GM21381 (cell line): Measurements from ENCODE around the gene TREH.

Experiments used
- ATAC-seq: cut with Tn5 transposase; IDR thresholded peaks from one replicate; pipeline ENCODE4 v1.9.1; 2021; ENCODE audit warnings: mild to moderate bottlenecking, moderate library complexity; ENCODE audit not compliant: unreplicated experiment

TREH gene

DNA sequence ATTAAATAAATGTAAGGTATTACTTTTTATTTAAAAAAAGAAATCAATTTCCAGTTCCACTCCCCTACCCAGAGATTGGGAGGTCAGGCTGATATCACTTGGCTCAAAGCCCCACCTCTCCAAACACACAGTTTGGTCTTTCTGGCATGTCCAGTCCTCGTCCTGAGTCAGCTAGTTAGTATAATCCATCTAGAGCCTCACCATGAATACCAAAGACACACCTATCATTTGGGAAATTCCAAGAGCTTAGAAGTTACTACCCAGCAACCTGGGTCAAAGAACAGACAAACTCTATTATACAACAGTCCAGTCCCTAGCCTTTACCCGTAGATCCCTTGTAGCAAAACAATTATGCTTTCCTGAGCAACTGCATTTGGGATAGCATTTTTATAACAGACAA lies 9.4 kb downstream of the TREH start:
- ATAC-seq, result no peak

- ATAC-seq, result no peak
These were observed 13.1 kb downstream of the TREH start for GRCh38 chr11:118666371-118666770.

DNA sequence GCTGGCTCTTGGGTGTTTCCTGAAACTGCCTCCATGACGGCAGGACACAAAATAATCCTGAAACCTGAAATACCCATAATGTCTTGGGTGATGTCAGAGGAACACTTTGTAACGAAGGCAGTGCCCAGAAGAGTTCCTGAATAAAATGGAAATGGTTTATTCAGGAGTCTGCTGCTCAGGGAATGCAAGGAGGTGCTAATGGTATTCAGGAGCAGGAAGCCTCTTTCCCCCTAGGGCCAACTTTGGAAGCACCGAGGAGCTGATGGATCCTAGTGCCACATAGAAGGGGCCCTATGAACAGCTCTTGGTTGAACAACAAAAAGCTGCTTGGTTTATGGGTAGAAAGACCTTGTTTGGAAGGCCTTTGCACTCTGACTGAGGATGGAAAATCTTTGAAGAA lies 15.5 kb downstream of the TREH start:
- ATAC-seq, result no peak

DNA sequence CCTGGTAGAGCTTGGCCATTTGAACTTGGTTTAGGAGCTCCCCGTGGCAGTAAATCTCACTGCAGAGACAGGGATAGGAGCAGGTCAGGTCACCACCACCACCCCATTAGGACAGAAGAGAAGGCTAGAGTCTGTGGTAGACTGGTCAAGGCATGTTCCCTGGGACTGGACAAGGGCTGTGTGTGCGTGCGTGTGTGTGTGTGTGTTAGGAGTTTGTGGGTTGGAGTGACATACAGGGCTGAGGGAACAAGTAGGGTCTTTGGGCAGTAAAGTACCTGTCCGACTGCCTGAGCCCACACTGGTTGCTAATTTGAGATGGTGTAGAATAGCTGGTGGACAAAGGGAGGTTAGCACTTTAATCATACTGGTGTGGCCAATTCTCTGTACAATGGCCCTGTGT lies 16.1 kb downstream of the TREH start:
- no peak for ATAC-seq

- ATAC-seq, result no peak
These were observed 16.8 kb downstream of the TREH start for GRCh38 chr11:118662401-118663271.

DNA sequence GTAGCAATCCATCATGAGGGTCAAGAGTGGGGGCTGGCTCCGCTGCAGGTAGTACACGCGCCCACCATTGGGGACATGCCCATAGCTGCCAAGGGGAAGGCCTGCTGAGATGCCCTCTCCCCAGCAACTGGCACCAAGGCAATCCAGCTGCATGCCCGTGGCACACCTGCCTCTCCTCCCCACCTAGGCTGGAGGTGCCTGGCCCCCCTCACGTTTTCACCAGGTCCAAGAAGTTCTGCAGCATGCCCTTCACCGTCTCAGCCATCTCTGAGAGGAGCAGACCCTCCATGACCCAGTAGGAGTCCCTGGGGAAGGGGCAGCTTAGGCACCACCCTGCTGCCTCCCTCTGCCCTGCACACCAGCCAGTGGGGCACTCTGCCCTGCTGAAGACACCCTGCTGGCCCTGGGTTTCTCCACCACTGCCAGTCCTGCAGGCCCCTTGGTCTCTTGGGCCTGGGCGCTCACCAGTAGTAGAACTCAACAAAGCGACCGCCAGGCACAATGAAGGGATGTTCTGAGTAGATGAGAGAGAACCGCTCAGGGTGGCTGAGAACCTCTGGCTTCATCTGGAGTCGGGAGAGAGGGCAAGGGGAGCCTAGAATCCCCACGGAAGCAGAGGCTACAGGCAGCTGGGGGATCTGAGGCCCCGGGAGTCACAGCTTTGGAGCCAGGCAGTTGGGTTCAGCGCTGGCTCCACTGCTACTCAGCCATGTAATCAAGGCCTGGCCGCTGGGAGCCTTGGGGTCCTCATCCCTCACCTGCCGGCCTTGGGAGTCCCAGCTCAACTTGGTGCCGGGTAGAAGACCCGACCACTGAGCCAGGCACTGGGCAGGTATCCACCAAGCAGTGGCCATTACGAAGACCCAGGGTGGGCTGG lies 17.8 kb downstream of the TREH start:
- ATAC-seq, result no peak

DNA sequence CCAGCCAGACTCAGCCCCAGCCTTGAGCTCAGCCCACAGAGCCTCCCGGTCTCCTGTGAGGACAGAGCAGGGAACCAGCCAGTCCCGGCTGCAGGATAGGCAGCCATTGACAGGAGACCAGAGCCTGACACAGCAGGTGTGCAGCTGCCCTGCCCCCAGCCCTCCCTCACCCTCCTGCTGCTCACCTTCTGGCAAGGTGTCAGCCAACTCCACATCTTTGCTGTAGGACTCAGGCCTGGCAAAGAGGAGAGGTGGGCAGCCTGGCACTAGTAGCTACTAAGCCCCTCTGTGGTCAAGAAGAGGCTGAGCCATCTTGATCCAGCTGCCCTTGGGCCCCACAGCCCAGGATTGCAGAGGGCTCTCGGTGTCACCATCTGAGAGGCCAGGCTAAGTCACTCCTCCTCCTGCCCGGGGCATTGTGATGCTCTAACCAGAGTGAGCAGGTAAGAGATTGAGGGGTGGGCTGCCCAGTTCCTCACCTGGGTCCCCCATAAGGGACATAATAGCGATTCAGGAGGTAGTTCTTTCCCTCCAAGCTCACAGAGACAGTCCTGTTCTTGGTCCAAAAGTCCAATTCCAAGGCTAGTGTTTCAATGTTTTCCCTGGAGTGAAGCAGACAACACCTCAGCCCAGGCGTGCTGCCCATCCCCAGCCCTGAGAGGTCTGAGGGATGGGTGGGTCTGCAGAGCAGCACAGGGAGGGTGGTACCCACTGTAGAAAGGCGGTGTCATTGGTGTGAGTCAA lies 18.6 kb downstream of the TREH start:
- no peak for ATAC-seq

DNA sequence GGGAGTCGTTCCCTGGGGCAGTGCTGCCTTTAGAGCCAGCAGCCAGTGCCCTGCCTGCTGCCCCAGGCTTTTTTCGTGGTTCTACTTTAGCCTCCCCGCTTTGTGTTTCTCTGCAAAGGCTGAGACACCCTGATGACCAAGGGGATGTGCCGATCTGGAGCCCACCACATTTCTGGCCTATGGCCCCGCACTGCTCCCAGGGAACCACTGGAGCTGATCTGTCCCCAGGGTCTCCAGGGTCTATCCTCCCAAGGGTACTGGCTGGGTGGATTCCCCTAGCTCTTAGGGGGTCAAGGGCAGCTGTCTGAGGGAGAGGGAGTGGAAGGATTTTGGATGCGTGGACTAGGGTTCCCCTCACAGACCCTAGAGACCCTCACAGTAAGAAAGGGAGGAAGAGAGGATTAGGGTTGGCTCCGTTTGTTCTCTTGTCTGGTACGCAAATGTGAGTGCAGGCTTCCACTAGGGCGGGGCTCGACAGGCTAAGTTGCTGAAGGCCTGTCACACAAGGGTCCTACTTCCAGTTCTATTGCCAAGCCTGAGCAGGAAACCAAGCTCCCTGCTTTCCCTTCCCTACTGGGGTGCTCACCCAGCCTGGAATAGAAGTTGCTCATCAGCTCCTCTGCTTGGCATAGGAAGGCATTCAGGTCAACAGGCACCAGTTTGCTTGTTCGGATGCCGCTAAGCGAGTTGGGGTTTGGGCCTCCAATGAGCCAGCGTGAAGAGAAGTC lies 19.3 kb downstream of the TREH start:
- ATAC-seq, result no peak

- peak; percentile 72 for ATAC-seq
These were observed 20.0 kb downstream of the TREH start for GRCh38 chr11:118659314-118659952.

DNA sequence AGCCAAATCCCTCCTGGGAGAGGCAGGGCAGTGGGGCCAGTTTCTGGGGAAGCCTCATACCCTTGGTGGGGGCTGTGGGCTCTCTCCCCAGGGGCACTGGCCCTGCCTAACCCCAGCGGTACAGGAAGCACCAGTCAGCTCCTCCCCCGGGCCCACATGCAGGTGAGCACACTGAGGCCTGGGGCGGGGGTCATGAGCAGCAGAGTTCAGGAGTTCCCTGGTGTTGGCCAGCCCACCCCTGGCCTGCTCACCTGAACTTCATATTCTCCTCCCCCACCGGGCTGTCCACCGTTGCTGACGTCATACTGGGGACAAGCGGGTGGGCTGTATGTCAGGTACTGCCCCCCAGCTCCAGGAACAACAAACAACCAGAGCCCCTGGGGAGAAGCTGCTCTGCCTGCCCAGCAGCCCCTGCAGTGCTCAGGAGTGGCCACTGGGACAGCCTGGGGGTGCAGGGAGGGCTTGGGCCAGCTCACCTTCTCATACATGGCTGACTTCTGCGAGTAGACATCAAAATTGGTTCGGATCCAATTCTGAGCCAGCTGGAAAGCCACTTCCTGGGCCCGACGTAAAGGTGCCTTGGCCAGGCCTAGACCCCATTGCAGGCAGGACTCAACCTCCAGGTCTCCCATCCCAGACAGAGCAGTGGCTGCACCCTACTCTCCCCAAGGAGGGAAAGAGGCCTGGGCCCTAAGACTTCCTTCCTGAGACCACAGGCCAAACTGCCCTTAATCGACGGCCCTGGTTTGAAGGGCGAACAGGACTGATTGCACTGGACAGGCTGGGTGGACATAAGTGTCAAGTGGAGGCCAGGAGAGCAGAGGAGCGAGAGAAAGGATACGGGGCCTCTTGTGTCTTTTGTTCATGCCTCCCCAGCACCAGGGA lies 20.8 kb downstream of the TREH start:
- ATAC-seq, result no peak

GRCh38 chr11:118657709-118658428 lies 21.6 kb downstream of the TREH start:
- no peak for ATAC-seq

DNA sequence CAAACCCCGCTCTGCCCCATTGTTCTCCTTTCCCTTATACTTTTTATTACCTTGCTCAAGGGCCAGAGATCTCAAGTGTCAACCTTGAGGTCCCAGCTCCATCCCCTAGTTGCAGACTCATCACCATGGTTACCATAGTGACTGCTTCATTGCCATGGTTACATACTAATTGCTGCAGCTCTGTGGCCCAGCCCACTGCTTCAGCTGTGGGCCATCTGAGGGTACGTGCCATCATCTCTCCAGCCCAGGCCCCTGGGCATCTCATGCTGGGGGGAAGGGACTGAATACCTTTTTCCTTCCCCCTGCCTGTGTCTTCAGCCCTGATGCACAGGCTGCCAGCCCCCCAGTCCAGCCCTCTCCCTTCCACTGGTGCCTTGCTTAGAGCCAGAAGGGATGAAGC lies 22.2 kb downstream of the TREH start:
- no peak for ATAC-seq

DNA sequence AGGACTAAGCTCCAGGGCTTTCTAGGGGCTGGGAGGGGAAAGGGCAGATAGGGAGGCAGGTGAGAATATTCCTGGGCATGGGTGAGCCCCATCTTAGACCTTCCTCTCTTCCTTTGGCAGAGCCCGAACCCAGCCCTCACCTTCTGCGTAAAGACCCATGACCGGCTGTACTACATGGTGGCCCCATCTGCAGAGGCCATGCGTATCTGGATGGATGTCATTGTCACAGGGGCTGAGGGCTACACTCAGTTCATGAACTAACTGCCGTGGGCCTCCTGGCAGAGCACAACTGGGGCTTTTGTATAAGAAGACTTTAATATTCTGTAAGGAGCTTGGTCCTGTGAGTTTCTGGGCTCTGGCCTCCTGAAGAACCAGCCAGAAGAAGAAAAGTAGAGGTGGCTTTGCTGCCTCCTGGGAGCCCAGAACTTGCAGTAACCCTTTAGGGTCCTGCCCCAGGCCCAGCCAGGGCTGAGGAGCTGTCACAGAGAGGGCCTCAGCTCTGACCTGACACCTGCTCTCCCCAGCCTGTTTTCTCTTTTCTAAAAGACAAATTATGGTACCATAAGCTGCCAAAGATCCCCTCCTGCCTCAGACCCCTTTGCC lies 22.8 kb downstream of the TREH start:
- ATAC-seq, result no peak

DNA sequence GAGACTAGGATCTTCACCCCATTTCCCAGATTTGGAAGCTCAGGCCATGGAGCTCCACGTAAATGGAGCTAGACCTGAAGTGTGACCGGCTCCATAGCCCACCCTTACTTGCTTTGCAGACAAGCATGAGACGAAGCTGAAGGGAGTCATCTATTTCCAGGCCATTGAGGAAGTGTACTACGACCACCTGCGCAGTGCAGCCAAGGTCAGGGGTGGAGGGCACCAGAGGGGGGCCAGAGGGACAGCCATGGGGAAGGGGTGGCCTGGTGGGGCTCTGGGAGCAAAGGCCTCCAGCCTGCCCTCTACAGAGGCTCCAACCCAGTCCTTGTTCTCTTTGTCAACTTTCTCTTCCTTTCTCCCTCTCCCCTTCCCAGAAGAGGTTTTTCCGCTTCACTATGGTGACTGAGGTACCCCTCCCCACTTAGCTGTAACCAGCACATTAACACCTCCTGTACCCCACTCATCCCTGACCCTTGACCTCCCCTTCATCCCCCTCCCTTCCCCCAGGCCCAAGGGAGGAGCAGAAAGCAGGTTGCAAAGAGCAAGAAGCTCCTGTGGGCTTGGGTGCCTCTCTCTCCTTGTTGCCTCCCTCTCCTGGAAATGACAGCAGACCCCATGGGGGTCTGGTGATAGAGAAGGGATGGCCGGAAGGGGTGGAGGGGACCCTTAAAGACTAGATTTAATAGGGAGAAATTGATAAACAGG lies 23.8 kb downstream of the TREH start:
- no peak for ATAC-seq

DNA sequence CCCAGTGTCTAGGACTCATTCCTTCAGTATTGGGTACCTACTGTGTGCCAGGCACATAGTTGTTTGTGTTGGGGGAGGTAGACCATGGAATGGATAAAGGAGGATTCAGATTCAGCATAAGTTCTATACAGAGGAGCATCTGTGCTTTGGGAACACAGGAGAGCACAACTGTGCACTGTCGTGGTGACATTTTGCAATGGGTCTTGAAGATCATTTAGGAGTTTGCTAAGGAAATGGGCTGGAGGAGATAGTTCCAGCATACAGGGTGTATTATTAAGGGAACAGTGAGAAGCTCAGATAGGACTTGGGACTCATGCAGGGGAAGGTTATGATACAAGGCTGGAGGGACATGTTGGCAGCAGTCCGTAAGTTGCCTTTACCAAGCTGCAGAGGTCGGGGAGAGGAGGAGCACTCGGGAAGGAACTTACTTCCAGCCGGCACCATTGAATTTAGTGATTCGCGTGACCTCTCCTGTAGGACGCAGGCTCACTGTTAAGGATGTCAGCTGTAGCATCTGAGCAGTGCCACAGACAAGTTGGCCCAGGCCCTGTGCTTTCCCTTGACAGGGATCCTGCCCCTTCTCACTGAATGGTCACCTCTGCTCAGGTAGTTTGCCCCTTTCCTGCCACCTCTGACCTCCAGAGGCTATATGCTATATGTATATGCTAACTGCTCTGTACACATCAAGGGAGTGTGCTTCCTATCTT lies 25.6 kb downstream of the TREH start:
- no peak for ATAC-seq

GRCh38 chr11:118652681-118653181 lies 26.7 kb downstream of the TREH start:
- ATAC-seq, result no peak

DNA sequence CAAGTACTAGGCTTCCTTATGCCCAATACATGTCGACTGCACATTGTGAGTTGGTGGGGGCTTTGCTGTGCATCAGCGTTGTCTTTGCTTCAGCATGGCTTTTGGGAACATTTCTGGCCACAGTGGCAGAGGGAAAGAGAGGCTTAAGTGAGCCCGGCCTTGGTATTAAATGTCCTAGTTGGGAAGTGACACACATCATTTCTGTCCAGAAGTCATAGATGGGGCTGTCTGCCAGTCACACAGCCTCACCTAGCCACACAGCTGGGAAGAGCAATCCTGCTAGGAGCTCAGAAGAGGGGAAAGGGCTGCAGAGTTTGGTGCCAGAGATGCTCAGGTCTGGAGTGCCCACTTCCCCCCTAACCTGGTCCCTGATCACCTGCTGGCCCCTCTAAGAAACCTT lies 27.6 kb downstream of the TREH start:
- no peak for ATAC-seq
